Measurements from ENCODE around the gene FBXL7.

GRCh38 chr5:15786326-15786725, 286.3 kb downstream of the FBXL7 start:
- no peak for TF ChIP-seq GATA2 (CRISPR knock-in tag; IDR thresholded peaks at IDR 0.05)
- TF ChIP-seq PHB2 (IDR thresholded peaks at IDR 0.05; ENCODE audit: low read depth), result no peak
- no peak for TF ChIP-seq PHF21A (IDR thresholded peaks at IDR 0.05; ENCODE audit: borderline replicate concordance, low read depth)
- no peak for TF ChIP-seq ZNF408 (CRISPR knock-in tag; IDR thresholded peaks at IDR 0.05; ENCODE audit: low read depth)
- no peak for TF ChIP-seq MAFK (IDR thresholded peaks at IDR 0.05; ENCODE audit: low read length)
- TF ChIP-seq CHD2 (IDR thresholded peaks at IDR 0.05; ENCODE audit: low read depth, low read length), result no peak

Data from K562 (cell line).